GM19043 (cell line): ENCODE data around the gene SUPT5H.

Experiments used
- ATAC-seq: cut with Tn5 transposase; IDR thresholded peaks from one replicate; pipeline ENCODE4 v1.9.1; 2021; ENCODE audit warnings: low read depth; ENCODE audit not compliant: unreplicated experiment

SUPT5H gene

GRCh38 chr19:39515551-39516191, 70.3 kb downstream of the SUPT5H start:
- ATAC-seq: no peak

GRCh38 chr19:39516270-39516669, 70.9 kb downstream of the SUPT5H start:
- ATAC-seq: no peak

GRCh38 chr19:39517432-39517831, 72.0 kb downstream of the SUPT5H start:
- no peak for ATAC-seq

GRCh38 chr19:39518458-39518857, 73.1 kb downstream of the SUPT5H start:
- no peak for ATAC-seq

GRCh38 chr19:39518975-39519374, 73.6 kb downstream of the SUPT5H start:
- no peak for ATAC-seq

GRCh38 chr19:39520541-39521484, 75.4 kb downstream of the SUPT5H start:
- no peak for ATAC-seq

- ATAC-seq: no peak
These were observed 79.1 kb downstream of the SUPT5H start for GRCh38 chr19:39524495-39524894.

- ATAC-seq: no peak
These were observed 79.8 kb downstream of the SUPT5H start for GRCh38 chr19:39525205-39525604.
